HepG2 (cell line): ENCODE results near the gene EEFSEC. TPM values are rescaled to one million over a fixed set of nuclear protein-coding genes. Genes with fewer than 3 reads are reported as not detected.

ENCODE experiments used
- ATAC-seq: fragments of 200-7000 bp; cut with Tn5 transposase; 3 replicates; pipeline ENCODE4 v1.9.1; 2020; ENCODE audit warnings: mild to moderate bottlenecking, moderate library complexity
- BruUV-seq: library from RNA; stranded (reverse); fragments of 400-500 nt; replicated peaks from 2 replicates; lab custom pipeline; 2021; lab: Mats Ljungman, UMichigan
- CTCF ChIA-PET: fragments of 300-600 bp; formaldehyde crosslinking; extraction: SDS; loops from one replicate; lab custom pipeline; 2021; ENCODE audit warnings: low total read pairs, inconsistent platforms, low intra/inter-chr PET ratio; lab: Yijun Ruan, JAX
- POLR2A ChIA-PET: fragments of 350-600 bp; sonication (Branson Sonifier 250); formaldehyde crosslinking; loops from one replicate; lab custom pipeline; 2020; ENCODE audit warnings: antibody characterized with exemption, inconsistent platforms; lab: Yijun Ruan, JAX
- DNase-seq: peaks from one replicate; pipeline ENCODE4 v3.0.0-alpha.2; 2015; ENCODE audit warnings: low spot score
- FAIRE-seq: peaks from 3 replicates; lab custom pipeline; 2011; peaks lifted over from hg19 to GRCh38; lab: Jason Lieb, UNC
- H2AFZ ChIP-seq: one replicate; pipeline ENCODE4 v1.6.1; 2011; ENCODE audit warnings: low read length, inconsistent platforms
- H3K27ac ChIP-seq: fragments of 300-600 bp; 3 replicates; pipeline ENCODE4 v1.8.0; 2011; ENCODE audit warnings: mixed run types, mild to moderate bottlenecking, mixed read lengths, low read length, inconsistent platforms; ENCODE audit not compliant: insufficient read depth; ENCODE audit errors: extremely low read length
- H3K27me3 ChIP-seq, 2 experiments: fragments of 200-600 bp in 1 of 2; 2 replicates in 1 of 2; 3 replicates in 1 of 2; pipeline versions ENCODE4 v1.6.0 to v1.8.0; 2011; ENCODE audit warnings: low read length in 2 of 2, mild to moderate bottlenecking in 2 of 2, moderate library complexity in 2 of 2, inconsistent platforms in 1 of 2; ENCODE audit not compliant: insufficient read depth in 2 of 2, control insufficient read depth in 1 of 2
- H3K36me3 ChIP-seq, 2 experiments: fragments of 200-600 bp in 1 of 2; replicated peaks in 1 of 2; 2 replicates in 1 of 2; 3 replicates in 1 of 2; pipeline versions ENCODE4 v1.5.1 to v1.8.0; 2011; ENCODE audit warnings: low read length in 2 of 2, inconsistent platforms in 1 of 2; ENCODE audit not compliant: insufficient read depth in 2 of 2, control insufficient read depth in 1 of 2
- H3K4me1 ChIP-seq: 2 replicates; pipeline ENCODE4 v1.5.1; 2012; ENCODE audit warnings: low read length, inconsistent platforms; ENCODE audit not compliant: insufficient read depth
- H3K4me2 ChIP-seq: 2 replicates; pipeline ENCODE4 v1.6.0; 2011; ENCODE audit warnings: low read depth, low read length, inconsistent platforms
- H3K4me3 ChIP-seq, 3 experiments: fragments of 200-600 bp in 1 of 3; sonication (generic), shearing (Covaris generic) in 1 of 3; replicated peaks in 1 of 3; 2 replicates each; pipeline ENCODE4 v1.5.1; 2011 to 2016; ENCODE audit warnings: low read length in 3 of 3, inconsistent platforms in 2 of 3, low read depth in 2 of 3, mild to moderate bottlenecking in 2 of 3, control low read depth in 1 of 3, mixed read lengths in 1 of 3; ENCODE audit not compliant: insufficient read depth in 1 of 3
- H3K79me2 ChIP-seq: one replicate; pipeline ENCODE4 v1.6.1; 2011; ENCODE audit warnings: low read length, inconsistent platforms; ENCODE audit not compliant: insufficient read depth
- H3K9ac ChIP-seq: 2 replicates; pipeline ENCODE4 v1.6.0; 2011; ENCODE audit warnings: mild to moderate bottlenecking, low read depth, low read length, inconsistent platforms; ENCODE audit not compliant: insufficient read depth
- H3K9me3 ChIP-seq: 2 replicates; pipeline ENCODE4 v1.5.1; 2012; ENCODE audit warnings: mild to moderate bottlenecking, low read length
- H4K20me1 ChIP-seq: 2 replicates; pipeline ENCODE4 v1.6.0; 2011; ENCODE audit warnings: inconsistent platforms, mild to moderate bottlenecking, low read length, moderate library complexity; ENCODE audit not compliant: insufficient read depth
- AHR ChIP-seq: IDR thresholded peaks from 2 replicates; pipeline ENCODE4 v1.6.1; 2018; ENCODE audit warnings: missing genetic modification reagents, missing compliant biosample characterization
- ARID3A ChIP-seq: IDR thresholded peaks from 2 replicates; pipeline ENCODE4 v1.6.1; 2012; ENCODE audit warnings: low read depth, low read length, improper control_type of control experiment
- CERS6 ChIP-seq: sonication (generic); formaldehyde crosslinking; IDR thresholded peaks from 2 replicates; pipeline ENCODE4 v1.5.0; 2020; ENCODE audit warnings: missing genetic modification reagents
- HES4 ChIP-seq: sonication (generic); formaldehyde crosslinking; IDR thresholded peaks from 2 replicates; pipeline ENCODE4 v1.9.0; 2021; ENCODE audit warnings: mild to moderate bottlenecking, missing genetic modification reagents, borderline replicate concordance
- SKI ChIP-seq: fragments of 450-650 bp; IDR thresholded peaks from one replicate; pipeline ENCODE4 v1.6.1; 2018; ENCODE audit warnings: mild to moderate bottlenecking; ENCODE audit not compliant: partially characterized antibody
- TSC22D2 ChIP-seq: sonication (generic); formaldehyde crosslinking; IDR thresholded peaks from 2 replicates; pipeline ENCODE4 v1.5.1; 2020; ENCODE audit warnings: missing genetic modification reagents, mild to moderate bottlenecking, borderline replicate concordance
- ZFP36L2 ChIP-seq: sonication (generic); formaldehyde crosslinking; IDR thresholded peaks from 2 replicates; pipeline ENCODE4 v1.4.0; 2020; ENCODE audit warnings: missing genetic modification reagents
- ZNF101 ChIP-seq: sonication (generic); formaldehyde crosslinking; IDR thresholded peaks from 2 replicates; pipeline ENCODE4 v1.4.0; 2020; ENCODE audit warnings: mild to moderate bottlenecking, low read depth, missing genetic modification reagents, borderline replicate concordance
- ZNF260 ChIP-seq: sonication (generic); formaldehyde crosslinking; IDR thresholded peaks from 2 replicates; pipeline ENCODE4 v1.4.0; 2020; ENCODE audit warnings: missing genetic modification reagents, low read depth, mild to moderate bottlenecking, borderline replicate concordance
- ZNF720 ChIP-seq: sonication (generic); formaldehyde crosslinking; IDR thresholded peaks from 2 replicates; pipeline ENCODE4 v1.4.0; 2020; ENCODE audit warnings: missing genetic modification reagents
- ZNF839 ChIP-seq: sonication (generic); formaldehyde crosslinking; IDR thresholded peaks from 2 replicates; pipeline ENCODE4 v1.4.0; 2020; ENCODE audit warnings: missing genetic modification reagents, mild to moderate bottlenecking, borderline replicate concordance
- WGBS: methylation state at CpG from one replicate; pipeline ENCODE4 v1.1.6; 2017; ENCODE audit warnings: low lambda C conversion rate; 5-methylcytosine and 5-hydroxymethylcytosine counted together
- in situ Hi-C: cut with HindIII; loops from 2 replicates; pipeline ENCODE4 v1.10.0; 2017; ENCODE audit warnings: low pct_unique_long_range_greater_than_20kb; ENCODE audit not compliant: extremely low pct_ligation_motif_present
- intact Hi-C: fragments of 100-400 bp; cut with micrococcal nuclease; formaldehyde crosslinking; loops from one replicate; pipeline ENCODE4 v1.10.0; 2022; ENCODE audit not compliant: unreplicated experiment
- polyA plus RNA-seq, 8 experiments: library from polyadenylated mRNA; depleted of rRNA in 3 of 8; stranded (reverse) in 7 of 8; unstranded in 1 of 8; fragments of >200 nt; fragmentation: Illumina TruSeq in 4 of 8; extraction: Trizol in 4 of 8; gene quantifications; 2 replicates each; pipeline versions ENCODE4 v1.2.1 to v1.2.3, GENCODE V29; 2011 to 2016; ENCODE audit warnings: low read depth in 4 of 8, missing spikeins in 1 of 8, mixed read lengths in 1 of 8; ENCODE audit not compliant: insufficient read depth in 1 of 8
- total RNA-seq, 5 experiments: library from RNA; depleted of rRNA; stranded (reverse); fragments of >200 nt; fragmentation: Illumina TruSeq; extraction: Trizol; gene quantifications; 2 replicates each; pipeline ENCODE4 v1.2.3, GENCODE V29; 2016; ENCODE audit warnings: low read depth in 1 of 5

Gene EEFSEC
- total and polyA plus RNA-seq, 2 of the 13 experiments (the other 11 are each of a cell fraction or from before 2014, with no cell fraction given) = 6.4 to 24.2 TPM

- TF ChIP-seq HES4 (CRISPR knock-in tag) (no peak), ARID3A (no peak), SKI (no peak), TSC22D2 (CRISPR knock-in tag) (no peak), ZNF720 (CRISPR knock-in tag) (no peak), CERS6 (CRISPR knock-in tag) (no peak), AHR (CRISPR knock-in tag) (no peak)
Observed at GRCh38 chr3:128392818-128393544, 239.7 kb downstream of the EEFSEC start (continued).

- Histone ChIP-seq H3K27ac (no peak overlapping the region), H3K9me3 (no peaks in the 10 kb centered on the region), H3K9ac (no peak overlapping the region), H3K4me1 (no peaks in the 10 kb centered on the region), H3K36me3 (peaks cover 0 to 2% of the 10 kb centered on the region in 2 experiments; a peak in 2 of 5 replicates), H4K20me1 (no peaks in the 10 kb centered on the region), H3K79me2 (no peaks in the 10 kb centered on the region), H3K27me3 (no peaks in the 10 kb centered on the region), H3K4me3 (no peak overlapping the region), H3K4me2 (no peak overlapping the region), H2AFZ (no peak overlapping the region)
- no TSS peak for BruUV-seq
- CTCF ChIA-PET = no interaction called here
- ATAC-seq (no peak), DNase-seq (no peak), FAIRE-seq (no peak)
- POLR2A ChIA-PET = no interaction called here
- in situ Hi-C loops = no loop called here
- no peak for TF ChIP-seq ZFP36L2 (CRISPR knock-in tag)
- TF ChIP-seq ZNF839 = no peak
- TF ChIP-seq ZNF101 = no peak
- TF ChIP-seq ZNF260 (CRISPR knock-in tag) = no peak
- intact Hi-C loops = no loop called here
- 96% methylated on average over 7 of the region's 9 CpGs for WGBS
Observed at GRCh38 chr3:128394033-128394432, 240.8 kb downstream of the EEFSEC start.
